HG02642 (cell line): Measurements from ENCODE around the gene C19orf38.

ENCODE experiments used
- ATAC-seq: cut with Tn5 transposase; IDR thresholded peaks from one replicate; pipeline ENCODE4 v1.9.1; 2021; ENCODE audit warnings: mild to moderate bottlenecking; ENCODE audit not compliant: unreplicated experiment, poor library complexity

The C19orf38 gene, protein sequence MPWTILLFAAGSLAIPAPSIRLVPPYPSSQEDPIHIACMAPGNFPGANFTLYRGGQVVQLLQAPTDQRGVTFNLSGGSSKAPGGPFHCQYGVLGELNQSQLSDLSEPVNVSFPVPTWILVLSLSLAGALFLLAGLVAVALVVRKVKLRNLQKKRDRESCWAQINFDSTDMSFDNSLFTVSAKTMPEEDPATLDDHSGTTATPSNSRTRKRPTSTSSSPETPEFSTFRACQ

DNA sequence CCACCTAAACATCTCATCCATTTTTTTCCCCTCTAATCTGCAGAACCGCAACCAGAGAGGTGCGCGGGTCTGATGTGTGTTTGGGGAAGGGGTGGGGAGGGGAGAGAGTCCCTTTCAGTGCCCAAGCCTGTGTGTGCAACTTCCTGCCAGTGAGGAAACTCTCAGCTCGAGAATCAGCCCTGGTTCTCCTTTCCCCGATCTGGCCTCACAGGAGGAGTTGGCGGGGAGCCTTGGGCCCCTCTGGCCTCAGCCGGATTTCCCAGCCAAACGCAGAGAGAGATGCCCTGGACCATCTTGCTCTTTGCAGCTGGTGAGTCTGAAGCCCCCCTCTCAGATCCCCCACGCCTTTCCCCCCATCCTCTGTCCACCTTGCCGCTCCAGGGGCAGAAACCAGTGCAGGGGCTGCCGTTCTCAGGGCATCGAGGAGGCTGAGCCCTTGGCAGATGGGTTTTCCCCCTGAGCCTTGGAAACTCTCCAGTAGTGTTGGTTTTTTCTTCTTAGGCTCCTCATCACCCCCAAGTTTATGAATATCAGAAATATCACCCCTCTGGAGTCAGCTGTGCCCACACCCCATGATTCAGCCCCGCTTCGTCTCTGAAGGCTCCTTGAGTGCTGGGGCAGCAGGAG is at the start of gene C19orf38:
Gene C19orf38 (plus strand): TSS at position 186 of the 627 bp plus-strand sequence. CDS start 94 bp downstream, at position 280.
- ATAC-seq: no peak

DNA sequence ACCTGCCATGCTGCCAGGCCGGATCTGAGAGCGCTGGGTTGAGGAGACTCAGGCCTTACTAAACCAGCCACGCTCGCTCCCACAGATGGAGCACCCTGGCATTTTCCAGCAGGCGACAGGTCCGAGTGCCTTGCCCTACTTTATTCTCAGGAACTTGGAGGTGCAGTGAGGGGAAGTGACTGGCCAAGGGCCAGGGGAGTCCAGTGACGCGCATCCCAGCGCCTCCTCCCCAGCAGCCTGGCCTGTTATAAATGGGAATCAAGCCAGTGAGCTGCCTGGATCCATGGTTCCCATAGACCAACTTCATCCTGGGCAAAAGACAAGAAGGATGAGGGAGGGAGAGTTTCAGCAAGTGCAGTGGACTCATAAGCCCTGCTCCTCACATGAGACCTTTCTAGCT is 47.7 kb upstream of the C19orf38 start:
- ATAC-seq: no peak

DNA sequence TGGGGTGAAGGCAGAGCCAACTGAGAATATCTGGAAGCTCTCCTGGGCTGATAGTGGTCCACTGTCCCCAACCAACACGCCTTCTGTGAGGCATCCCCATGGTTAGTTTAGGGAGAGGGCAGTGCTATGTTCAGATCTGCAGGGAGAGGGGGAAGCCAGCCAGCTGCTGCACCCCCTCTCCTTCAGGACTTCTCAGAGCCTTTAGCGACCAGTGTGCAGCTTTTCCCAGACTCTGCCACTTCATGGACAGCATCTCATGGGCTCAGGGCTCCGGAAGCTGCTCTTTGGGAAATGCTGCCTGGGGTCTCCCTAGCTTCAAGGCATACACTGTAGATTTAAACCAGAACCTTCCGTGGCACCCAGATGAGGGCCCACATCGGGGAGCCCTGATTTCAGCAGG is 45.7 kb upstream of the C19orf38 start:
- ATAC-seq: no peak

- ATAC-seq: no peak
Observed at GRCh38 chr19:10803252-10803651, 45.0 kb upstream of the C19orf38 start.

GRCh38 chr19:10805065-10805757 is 43.0 kb upstream of the C19orf38 start:
- no peak for ATAC-seq

- no peak for ATAC-seq
Observed at GRCh38 chr19:10805758-10806247, 42.4 kb upstream of the C19orf38 start.

GRCh38 chr19:10808937-10809649 is 39.1 kb upstream of the C19orf38 start:
- no peak for ATAC-seq

- ATAC-seq: no peak
Observed at GRCh38 chr19:10809651-10810285, 38.4 kb upstream of the C19orf38 start.

- no peak for ATAC-seq
Observed at GRCh38 chr19:10811391-10812111, 36.7 kb upstream of the C19orf38 start.

DNA sequence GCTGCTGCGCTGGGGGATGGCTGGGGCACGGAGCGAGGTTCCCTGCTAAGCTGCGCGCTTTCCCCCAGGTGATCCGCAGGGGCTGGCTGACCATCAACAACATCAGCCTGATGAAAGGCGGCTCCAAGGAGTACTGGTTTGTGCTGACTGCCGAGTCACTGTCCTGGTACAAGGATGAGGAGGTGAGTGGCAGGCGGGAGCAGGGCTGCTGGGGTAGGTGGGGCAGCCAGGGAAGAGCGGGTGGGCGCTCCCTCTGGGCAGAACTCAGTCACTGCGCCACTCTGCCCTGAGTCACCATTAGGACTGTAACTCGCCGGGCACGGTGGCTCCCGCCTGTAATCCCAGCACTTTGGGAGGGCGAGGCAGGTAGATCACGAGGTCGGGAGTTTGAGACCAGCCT is 36.0 kb upstream of the C19orf38 start:
- ATAC-seq: no peak

GRCh38 chr19:10812902-10813404 is 35.3 kb upstream of the C19orf38 start:
- ATAC-seq: no peak

- no peak for ATAC-seq
Observed at GRCh38 chr19:10815007-10815536, 33.1 kb upstream of the C19orf38 start.

GRCh38 chr19:10815969-10816644 is 32.1 kb upstream of the C19orf38 start:
- no peak for ATAC-seq

- ATAC-seq: no peak
Observed at GRCh38 chr19:10816691-10817090, 31.5 kb upstream of the C19orf38 start.

GRCh38 chr19:10817291-10818038 is 30.8 kb upstream of the C19orf38 start:
- ATAC-seq: no peak

DNA sequence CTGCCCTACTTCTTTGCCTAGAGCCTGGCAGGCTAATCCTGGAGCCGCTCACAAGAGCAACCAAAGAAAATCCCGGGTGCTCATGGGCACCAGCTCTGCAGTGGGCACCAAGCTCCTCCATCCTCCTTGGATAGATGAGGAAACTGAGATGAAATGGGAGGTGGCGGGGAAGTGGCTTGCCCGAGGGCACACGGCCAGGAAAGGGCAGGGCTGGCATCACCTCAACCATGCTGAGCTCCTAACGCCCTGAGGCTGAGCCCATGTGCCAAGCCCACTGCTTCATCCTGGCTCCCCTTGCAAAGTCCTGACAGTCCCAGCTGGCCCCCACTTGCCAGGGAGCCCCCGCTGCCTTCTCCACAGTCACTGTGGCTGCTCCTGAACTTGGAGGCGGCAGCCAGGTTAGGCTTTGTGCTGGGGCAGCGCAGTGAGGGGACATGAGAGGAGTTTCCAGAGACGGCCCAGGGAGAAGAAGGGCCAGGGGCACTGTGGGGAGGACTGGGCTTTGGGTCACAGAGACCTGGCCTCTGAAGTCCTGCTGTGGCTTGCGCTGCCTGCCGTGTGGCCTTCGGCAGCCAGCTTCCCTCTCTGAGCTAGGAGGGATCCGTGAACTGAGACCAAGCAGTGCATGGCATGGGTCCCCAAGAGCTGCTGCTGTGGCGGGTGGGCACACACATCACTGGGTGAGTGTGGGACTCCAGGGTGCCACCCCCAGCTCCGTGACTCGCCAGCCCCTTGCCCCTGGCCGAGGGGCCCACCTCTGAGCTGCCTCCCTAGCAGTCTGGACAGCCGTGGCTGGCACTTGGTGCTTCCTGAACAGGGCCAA is 29.7 kb upstream of the C19orf38 start:
- no peak for ATAC-seq
